Measurements from ENCODE around the gene EDIL3.

EDIL3 gene

GRCh38 chr5:84088996-84089395 lies 295.7 kb downstream of the EDIL3 start:
- H3K4me3 Mint-ChIP-seq: no peak overlapping the region

DNA sequence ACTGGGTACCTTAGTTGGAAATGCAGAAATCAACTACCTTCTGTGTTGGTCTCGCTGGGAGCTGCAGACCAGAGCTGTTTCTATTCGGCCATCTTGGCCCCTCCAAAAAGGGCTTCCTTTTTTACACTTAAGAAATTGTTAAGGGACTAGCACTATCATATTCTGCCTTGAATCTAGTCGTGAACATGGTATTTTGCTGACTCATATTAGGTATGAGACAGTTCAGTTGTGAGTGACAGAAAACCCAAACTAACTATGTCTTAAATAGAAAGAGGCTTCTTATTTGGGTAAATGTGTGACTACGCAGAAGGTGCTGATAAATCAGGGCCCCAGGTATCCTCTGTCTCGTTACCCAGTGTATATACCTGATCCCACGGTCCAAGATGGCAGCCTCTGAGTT lies 298.2 kb downstream of the EDIL3 start:
- Mint-ChIP-seq H3K36me3 (ENCODE audit: insufficient read depth) (no peaks in the 10 kb centered on the region), H3K9me3 (peaks cover 7% of the 10 kb centered on the region), H3K27me3 (no peaks in the 10 kb centered on the region), H3K4me1 (no peaks in the 10 kb centered on the region), H3K4me3 (no peak overlapping the region), H3K27ac (ENCODE audit: low read depth) (no peak overlapping the region)
- ATAC-seq (replicated peaks; ENCODE audit: extremely low read depth, poor library complexity, severe bottlenecking) (no peak), DNase-seq (ENCODE audit: low spot score in 2 of 2) (no peak)

More at GRCh38 chr5:84088996-84089395, 295.7 kb downstream of the EDIL3 start:
- Mint-ChIP-seq H3K36me3 (ENCODE audit: insufficient read depth) (no peaks in the 10 kb centered on the region), H3K27ac (ENCODE audit: low read depth) (no peak overlapping the region), H3K4me1 (no peaks in the 10 kb centered on the region), H3K9me3 (peaks cover 11% of the 10 kb centered on the region), H3K27me3 (no peaks in the 10 kb centered on the region)
- DNase-seq (ENCODE audit: low spot score in 2 of 2) (no peak), ATAC-seq (replicated peaks; ENCODE audit: extremely low read depth, poor library complexity, severe bottlenecking) (no peak)

DNA sequence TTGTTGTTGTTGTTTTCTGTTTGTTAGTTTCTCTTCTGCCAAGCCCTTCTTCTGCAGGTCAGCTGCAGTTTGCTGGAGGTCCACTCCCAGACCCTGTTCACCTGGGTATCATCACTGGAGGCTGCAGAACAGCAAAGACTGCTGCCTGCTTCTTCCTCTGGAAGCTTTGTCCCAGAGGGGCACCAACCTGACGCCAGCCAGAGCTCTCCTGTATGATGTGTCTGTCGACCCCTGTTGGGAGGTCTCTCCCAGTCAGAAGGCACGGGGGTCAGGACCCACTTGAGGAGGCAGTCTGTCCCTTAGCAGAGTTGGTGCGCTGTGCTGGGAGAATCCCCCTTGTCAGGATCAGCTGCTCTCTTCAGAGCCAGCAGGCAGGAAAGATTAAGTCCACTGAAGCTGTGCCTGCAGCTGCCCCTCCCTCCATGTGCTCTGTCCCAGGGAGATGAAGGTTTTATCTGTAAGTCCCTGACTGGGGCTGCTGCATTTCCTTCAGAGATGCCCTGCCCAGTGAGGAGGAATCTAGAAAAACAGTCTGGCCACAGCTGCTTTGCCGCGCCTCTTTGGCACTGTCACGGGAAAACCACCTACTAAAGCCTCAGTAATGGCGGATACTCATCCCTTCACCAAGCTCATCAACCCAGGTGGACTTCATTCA lies 299.2 kb downstream of the EDIL3 start:
- no peak for ATAC-seq (replicated peaks; ENCODE audit: extremely low read depth, poor library complexity, severe bottlenecking)
- Mint-ChIP-seq H3K4me1 (no peaks in the 10 kb centered on the region), H3K4me3 (no peak overlapping the region), H3K27me3 (no peaks in the 10 kb centered on the region), H3K9me3 (peaks cover 14% of the 10 kb centered on the region), H3K36me3 (ENCODE audit: insufficient read depth) (no peaks in the 10 kb centered on the region), H3K27ac (ENCODE audit: low read depth) (no peak overlapping the region)
- no peak for DNase-seq (ENCODE audit: low spot score in 2 of 2)

DNA sequence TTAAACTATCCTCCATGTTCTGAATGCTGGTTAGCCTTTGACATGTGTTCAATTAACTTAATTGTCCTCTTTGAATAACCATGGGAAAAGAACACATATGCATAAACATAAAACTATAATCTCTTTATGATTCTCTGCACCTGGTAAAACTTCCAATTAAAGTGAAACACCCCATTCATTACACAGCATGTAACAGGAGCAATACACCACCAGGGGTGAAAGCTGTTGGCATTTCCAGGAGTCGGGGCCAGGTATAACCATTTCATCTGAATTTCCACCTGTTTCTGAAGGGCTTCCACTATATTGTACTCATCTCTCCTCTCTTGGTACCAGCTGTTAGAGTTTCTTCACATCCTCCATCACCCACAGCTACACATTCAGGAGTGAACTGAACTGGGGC lies 303.8 kb downstream of the EDIL3 start:
- Mint-ChIP-seq H3K27me3 (no peaks in the 10 kb centered on the region), H3K4me3 (no peak overlapping the region), H3K9me3 (peaks cover 23% of the 10 kb centered on the region), H3K36me3 (ENCODE audit: insufficient read depth) (no peaks in the 10 kb centered on the region), H3K4me1 (no peaks in the 10 kb centered on the region), H3K27ac (ENCODE audit: low read depth) (no peak overlapping the region)
- ATAC-seq (replicated peaks; ENCODE audit: extremely low read depth, poor library complexity, severe bottlenecking) (no peak), DNase-seq (ENCODE audit: low spot score in 2 of 2) (no peak)

GRCh38 chr5:84072339-84072738 lies 312.3 kb downstream of the EDIL3 start:
- no peaks in the 10 kb centered on the region for H3K9me3 Mint-ChIP-seq
- H3K27ac Mint-ChIP-seq (ENCODE audit: low read depth): no peak overlapping the region
- DNase-seq (ENCODE audit: low spot score in 2 of 2): no peak
- H3K27me3 Mint-ChIP-seq: no peaks in the 10 kb centered on the region
- no peak for ATAC-seq (replicated peaks; ENCODE audit: extremely low read depth, poor library complexity, severe bottlenecking)
- no peaks in the 10 kb centered on the region for H3K36me3 Mint-ChIP-seq (ENCODE audit: insufficient read depth)
- no peaks in the 10 kb centered on the region for H3K4me1 Mint-ChIP-seq
- H3K4me3 Mint-ChIP-seq: no peak overlapping the region

GRCh38 chr5:84069608-84070179 lies 315.0 kb downstream of the EDIL3 start:
- H3K27ac Mint-ChIP-seq (ENCODE audit: low read depth): no peak overlapping the region
- no peaks in the 10 kb centered on the region for H3K36me3 Mint-ChIP-seq (ENCODE audit: insufficient read depth)
- ATAC-seq (replicated peaks; ENCODE audit: extremely low read depth, poor library complexity, severe bottlenecking) (no peak), DNase-seq (ENCODE audit: low spot score in 2 of 2) (no peak)
- H3K27me3 Mint-ChIP-seq: no peaks in the 10 kb centered on the region
- no peaks in the 10 kb centered on the region for H3K4me1 Mint-ChIP-seq
- no peak overlapping the region for H3K4me3 Mint-ChIP-seq
- no peaks in the 10 kb centered on the region for H3K9me3 Mint-ChIP-seq

DNA sequence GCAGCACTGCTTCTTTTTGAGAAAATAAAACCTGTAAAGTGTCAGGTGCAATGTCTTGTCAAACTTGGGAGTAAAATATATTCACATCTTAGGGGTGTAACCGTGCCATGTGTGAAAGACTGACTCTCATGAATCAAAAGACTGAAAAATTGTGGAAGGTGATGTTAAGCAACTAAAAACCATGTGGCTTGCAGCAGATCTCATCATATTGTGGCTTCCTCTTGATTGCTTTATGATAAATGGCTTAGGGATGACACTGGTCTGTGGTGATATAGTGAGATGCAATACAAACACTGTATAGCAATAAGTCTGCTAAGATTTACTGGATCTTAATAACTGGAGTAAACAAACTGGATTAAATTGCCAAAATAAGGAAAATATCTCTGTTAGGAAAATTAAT lies 321.6 kb downstream of the EDIL3 start:
- DNase-seq (ENCODE audit: low spot score in 2 of 2): no peak
- Mint-ChIP-seq H3K4me3 (no peak overlapping the region), H3K9me3 (peaks cover 2% of the 10 kb centered on the region), H3K27ac (ENCODE audit: low read depth) (no peak overlapping the region), H3K27me3 (no peaks in the 10 kb centered on the region), H3K36me3 (ENCODE audit: insufficient read depth) (no peaks in the 10 kb centered on the region), H3K4me1 (no peaks in the 10 kb centered on the region)
- ATAC-seq (replicated peaks; ENCODE audit: extremely low read depth, poor library complexity, severe bottlenecking): no peak

DNA sequence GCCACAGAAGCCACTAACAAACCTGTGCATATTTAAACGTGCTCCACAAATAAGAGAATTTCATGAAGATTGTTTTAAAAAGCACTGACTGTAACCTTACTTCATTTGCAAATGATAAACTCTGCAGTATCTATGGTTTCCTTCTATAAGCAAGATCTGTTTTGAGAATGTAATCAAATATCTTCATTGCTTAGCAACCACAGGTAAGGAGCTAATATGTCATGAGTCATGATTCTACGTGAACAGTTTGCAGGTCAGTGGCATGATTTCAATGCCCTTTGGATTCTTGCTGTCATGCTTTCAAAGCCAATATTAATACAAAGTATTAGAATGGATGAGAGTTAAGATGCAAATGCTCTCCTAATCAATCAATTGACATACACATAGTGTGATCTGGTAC lies 325.0 kb downstream of the EDIL3 start:
- Mint-ChIP-seq H3K27me3 (no peaks in the 10 kb centered on the region), H3K4me1 (no peaks in the 10 kb centered on the region), H3K36me3 (ENCODE audit: insufficient read depth) (peaks cover 2% of the 10 kb centered on the region), H3K27ac (ENCODE audit: low read depth) (no peak overlapping the region), H3K9me3 (peaks cover 7% of the 10 kb centered on the region), H3K4me3 (no peak overlapping the region)
- DNase-seq (ENCODE audit: low spot score in 2 of 2) (no peak), ATAC-seq (replicated peaks; ENCODE audit: extremely low read depth, poor library complexity, severe bottlenecking) (no peak)

- H3K4me1 Mint-ChIP-seq: no peaks in the 10 kb centered on the region
- peaks cover 7% of the 10 kb centered on the region for H3K9me3 Mint-ChIP-seq
- no peaks in the 10 kb centered on the region for H3K27me3 Mint-ChIP-seq
- no peak overlapping the region for H3K4me3 Mint-ChIP-seq
- ATAC-seq (replicated peaks; ENCODE audit: extremely low read depth, poor library complexity, severe bottlenecking): no peak
- peaks cover 2% of the 10 kb centered on the region for H3K36me3 Mint-ChIP-seq (ENCODE audit: insufficient read depth)
- DNase-seq (ENCODE audit: low spot score in 2 of 2): no peak
- H3K27ac Mint-ChIP-seq (ENCODE audit: low read depth): no peak overlapping the region
Measured at GRCh38 chr5:84058561-84058960, 326.1 kb downstream of the EDIL3 start.

DNA sequence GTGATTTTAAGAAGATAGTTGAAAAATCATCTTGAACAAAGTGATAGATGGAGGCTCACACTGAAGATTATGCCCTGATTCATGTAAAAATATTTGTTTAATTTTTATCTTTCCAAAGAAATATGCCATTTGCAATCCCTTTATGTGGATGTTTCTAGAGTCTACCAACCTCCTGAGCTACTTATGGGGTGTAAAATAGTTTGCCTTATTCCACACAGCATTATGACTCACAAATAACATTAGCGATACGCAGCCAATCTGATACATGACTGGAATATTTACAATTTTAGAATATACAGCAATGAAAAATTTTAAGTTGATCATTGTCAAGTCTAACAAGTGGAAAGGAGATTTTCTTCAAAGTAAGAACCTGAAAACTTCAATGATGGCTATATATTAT lies 327.5 kb downstream of the EDIL3 start:
- Mint-ChIP-seq H3K4me3 (no peak overlapping the region), H3K36me3 (ENCODE audit: insufficient read depth) (peaks cover 2% of the 10 kb centered on the region), H3K27ac (ENCODE audit: low read depth) (no peak overlapping the region), H3K27me3 (no peaks in the 10 kb centered on the region), H3K4me1 (no peaks in the 10 kb centered on the region), H3K9me3 (peaks cover 14% of the 10 kb centered on the region)
- DNase-seq (ENCODE audit: low spot score in 2 of 2): no peak
- no peak for ATAC-seq (replicated peaks; ENCODE audit: extremely low read depth, poor library complexity, severe bottlenecking)

DNA sequence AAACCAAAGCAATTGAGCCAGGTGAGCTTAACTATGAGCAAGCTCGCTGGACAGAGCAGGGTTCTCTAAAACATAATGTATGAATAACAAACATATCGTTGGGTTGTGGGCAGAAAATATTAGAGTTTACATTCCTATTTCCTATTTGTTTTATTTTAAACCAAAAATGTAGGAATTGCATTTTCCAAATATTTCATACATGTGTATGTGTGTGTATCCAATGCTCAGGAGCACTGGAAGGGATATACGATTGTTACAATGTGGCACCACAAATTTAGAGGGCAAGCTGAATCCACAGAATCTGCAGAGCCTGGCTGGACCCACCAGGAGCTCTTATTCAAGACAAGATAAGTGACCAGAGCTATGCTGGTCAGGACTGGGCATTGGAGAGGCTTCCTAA lies 338.7 kb downstream of the EDIL3 start:
- Mint-ChIP-seq H3K4me1 (no peaks in the 10 kb centered on the region), H3K4me3 (no peak overlapping the region), H3K27me3 (no peaks in the 10 kb centered on the region), H3K27ac (ENCODE audit: low read depth) (no peak overlapping the region), H3K9me3 (peaks cover 6% of the 10 kb centered on the region), H3K36me3 (ENCODE audit: insufficient read depth) (no peaks in the 10 kb centered on the region)
- ATAC-seq (replicated peaks; ENCODE audit: extremely low read depth, poor library complexity, severe bottlenecking) (no peak), DNase-seq (ENCODE audit: low spot score in 2 of 2) (no peak)

DNA sequence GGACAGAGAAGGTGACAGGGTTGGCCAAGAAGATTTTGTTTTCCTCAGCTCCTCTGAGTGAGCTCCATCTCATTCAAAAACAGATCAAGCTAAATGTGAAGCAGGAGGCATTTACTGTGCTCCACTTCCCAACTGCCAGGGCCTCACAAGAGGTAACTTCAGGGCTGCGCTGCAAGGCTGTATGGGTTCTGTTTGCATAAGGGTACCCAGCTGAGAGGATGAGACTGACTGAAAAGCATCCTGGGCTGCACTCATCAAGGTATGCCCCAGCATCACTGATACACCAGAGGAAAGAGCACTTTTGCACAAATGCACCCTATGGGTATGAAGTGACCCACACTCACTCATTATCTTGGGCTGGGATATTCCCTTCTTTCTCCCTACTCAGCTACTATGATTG lies 347.8 kb downstream of the EDIL3 start:
- Mint-ChIP-seq H3K9me3 (peaks cover 6% of the 10 kb centered on the region), H3K27ac (ENCODE audit: low read depth) (no peak overlapping the region), H3K36me3 (ENCODE audit: insufficient read depth) (no peaks in the 10 kb centered on the region), H3K27me3 (no peaks in the 10 kb centered on the region), H3K4me3 (no peak overlapping the region), H3K4me1 (no peaks in the 10 kb centered on the region)
- no peak for DNase-seq (ENCODE audit: low spot score in 2 of 2)
- ATAC-seq (replicated peaks; ENCODE audit: extremely low read depth, poor library complexity, severe bottlenecking): no peak

DNA sequence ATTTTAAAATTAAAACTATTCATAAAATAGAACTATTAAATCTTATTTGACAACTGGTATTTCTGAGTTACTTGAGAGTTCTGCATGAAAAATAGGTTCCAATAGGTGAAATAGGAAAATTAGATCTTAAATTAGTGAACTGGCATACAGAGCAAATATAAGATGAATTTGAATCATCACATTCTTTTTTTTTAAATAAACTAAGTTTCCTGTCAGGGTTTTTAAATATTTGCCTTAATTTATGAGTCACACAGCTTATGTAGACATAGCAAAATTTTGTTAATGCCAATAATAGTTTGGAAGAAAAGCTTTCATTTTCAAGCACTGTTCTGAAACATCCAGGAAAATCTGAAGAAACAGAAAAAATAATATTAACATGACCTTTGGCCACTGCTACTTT lies 352.4 kb downstream of the EDIL3 start:
- ATAC-seq (replicated peaks; ENCODE audit: extremely low read depth, poor library complexity, severe bottlenecking) (no peak), DNase-seq (ENCODE audit: low spot score in 2 of 2) (no peak)
- H3K27me3 Mint-ChIP-seq: no peaks in the 10 kb centered on the region
- no peaks in the 10 kb centered on the region for H3K4me1 Mint-ChIP-seq
- H3K9me3 Mint-ChIP-seq: peaks cover 17% of the 10 kb centered on the region
- no peak overlapping the region for H3K4me3 Mint-ChIP-seq
- H3K27ac Mint-ChIP-seq (ENCODE audit: low read depth): no peak overlapping the region
- H3K36me3 Mint-ChIP-seq (ENCODE audit: insufficient read depth): no peaks in the 10 kb centered on the region
